ENCODE measurements around the gene SMC1A.
"Not testable (repeated sequence)": the region's sequence is repeated elsewhere in the genome, so short reads cannot be mapped to it uniquely, and the experiment has no call there.

The SMC1A gene

DNA sequence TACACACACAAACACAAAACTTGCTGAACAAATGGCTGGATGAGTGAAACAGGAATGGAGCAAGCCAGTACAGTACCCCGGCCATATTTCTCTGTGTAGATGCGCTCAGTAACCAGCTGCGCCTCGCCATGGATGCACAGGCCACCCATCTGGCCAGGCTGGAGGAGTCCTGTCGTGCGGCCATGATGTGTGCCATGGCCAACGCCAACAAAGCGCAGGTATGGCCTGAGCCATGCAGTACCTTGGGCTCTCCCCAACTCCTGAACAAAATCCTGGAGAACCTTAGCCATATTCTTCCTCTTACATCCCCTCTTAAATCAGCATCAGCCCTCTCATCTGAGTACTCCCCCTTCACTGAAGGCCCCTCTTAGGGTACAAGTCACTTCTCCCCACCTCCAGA, 7.3 kb upstream of the SMC1A start:
- no peak for DNase-seq (ENCODE audit: low spot score)
- TF ChIP-seq, protein P1, sequence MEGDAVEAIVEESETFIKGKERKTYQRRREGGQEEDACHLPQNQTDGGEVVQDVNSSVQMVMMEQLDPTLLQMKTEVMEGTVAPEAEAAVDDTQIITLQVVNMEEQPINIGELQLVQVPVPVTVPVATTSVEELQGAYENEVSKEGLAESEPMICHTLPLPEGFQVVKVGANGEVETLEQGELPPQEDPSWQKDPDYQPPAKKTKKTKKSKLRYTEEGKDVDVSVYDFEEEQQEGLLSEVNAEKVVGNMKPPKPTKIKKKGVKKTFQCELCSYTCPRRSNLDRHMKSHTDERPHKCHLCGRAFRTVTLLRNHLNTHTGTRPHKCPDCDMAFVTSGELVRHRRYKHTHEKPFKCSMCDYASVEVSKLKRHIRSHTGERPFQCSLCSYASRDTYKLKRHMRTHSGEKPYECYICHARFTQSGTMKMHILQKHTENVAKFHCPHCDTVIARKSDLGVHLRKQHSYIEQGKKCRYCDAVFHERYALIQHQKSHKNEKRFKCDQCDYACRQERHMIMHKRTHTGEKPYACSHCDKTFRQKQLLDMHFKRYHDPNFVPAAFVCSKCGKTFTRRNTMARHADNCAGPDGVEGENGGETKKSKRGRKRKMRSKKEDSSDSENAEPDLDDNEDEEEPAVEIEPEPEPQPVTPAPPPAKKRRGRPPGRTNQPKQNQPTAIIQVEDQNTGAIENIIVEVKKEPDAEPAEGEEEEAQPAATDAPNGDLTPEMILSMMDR (IDR thresholded peaks at IDR 0.05; ENCODE audit: borderline replicate concordance, control extremely low read depth, extremely low read depth, insufficient read depth, missing control alignments), result no peak
- in situ Hi-C loops (cut with MboI; ENCODE audit: low sequenced_read_pairs, unreplicated experiment), result no loop called here

DNA sequence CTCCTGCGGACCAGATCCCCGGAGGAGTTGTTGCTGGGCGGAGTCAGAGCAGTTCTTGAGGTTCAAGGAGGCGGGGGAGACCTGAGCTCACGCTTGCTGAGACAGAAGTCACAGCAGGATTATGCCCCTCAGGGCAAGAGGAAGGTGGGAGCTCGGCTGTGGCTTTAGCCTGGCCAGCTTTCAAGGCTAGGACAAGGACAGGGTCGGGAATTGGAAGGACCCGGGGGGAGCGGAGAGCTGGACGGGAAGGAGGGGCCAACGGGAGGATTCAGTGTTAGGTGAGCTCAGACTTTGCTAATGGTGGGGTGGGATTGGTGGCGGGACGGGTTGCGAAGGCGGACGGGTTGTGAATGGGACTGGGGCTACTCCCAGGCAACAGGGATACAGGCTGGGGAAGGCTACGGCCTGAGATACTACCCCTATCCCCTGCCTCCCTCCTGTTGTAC, 430 bp upstream of the SMC1A start, which contains the start of gene RIBC1:
RIBC1 (plus strand) TSS at position 13 of the 446 bp plus-strand sequence. CDS start 3,404 bp downstream, outside the sequence.
- TF ChIP-seq, protein P1 (IDR thresholded peaks at IDR 0.05; ENCODE audit: borderline replicate concordance, control extremely low read depth, extremely low read depth, insufficient read depth, missing control alignments), result no peak
- in situ Hi-C loops (cut with MboI; ENCODE audit: low sequenced_read_pairs, unreplicated experiment), result no loop called here
- DNase-seq (ENCODE audit: low spot score), result no peak

DNA sequence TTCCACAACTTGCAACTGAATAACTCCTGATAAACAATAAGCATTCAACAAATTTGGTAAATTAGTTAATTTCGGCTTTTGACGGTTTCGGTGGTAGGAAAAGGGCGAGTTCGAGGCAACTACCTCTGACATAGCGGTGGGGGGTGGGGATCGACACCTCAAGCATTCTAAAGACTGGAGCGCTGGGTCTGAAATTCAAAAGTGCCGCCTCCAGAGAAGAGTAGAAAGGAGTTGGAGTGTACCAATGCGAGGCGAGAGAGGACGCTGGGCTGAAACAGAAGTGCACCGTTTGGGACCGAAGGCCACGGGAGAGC, 725 bp downstream of the SMC1A start:
- DNase-seq (ENCODE audit: low spot score), result no peak
- in situ Hi-C loops (cut with MboI; ENCODE audit: low sequenced_read_pairs, unreplicated experiment), result no loop called here
- TF ChIP-seq, protein P1 (IDR thresholded peaks at IDR 0.05; ENCODE audit: borderline replicate concordance, control extremely low read depth, extremely low read depth, insufficient read depth, missing control alignments), result no peak

DNA sequence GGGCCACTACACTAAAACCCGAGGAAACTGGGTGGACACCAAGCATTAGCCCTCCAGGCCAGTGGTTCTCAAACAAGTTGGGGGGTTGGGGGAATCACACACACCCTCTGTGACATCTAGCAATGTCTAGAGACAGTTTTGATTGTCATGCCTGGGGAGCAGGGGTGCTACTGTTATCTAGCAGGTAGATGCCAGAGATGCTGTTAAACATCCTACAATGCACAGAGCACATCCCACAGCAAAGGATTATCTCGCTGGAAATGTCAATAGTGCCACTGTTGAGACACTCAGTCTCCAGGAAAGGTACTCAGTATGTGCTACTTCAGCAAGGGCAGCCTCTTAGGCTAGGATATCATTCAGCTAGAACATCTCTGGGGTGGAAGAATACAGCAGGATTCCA, 1.3 kb downstream of the SMC1A start:
- in situ Hi-C loops (cut with MboI; ENCODE audit: low sequenced_read_pairs, unreplicated experiment), result no loop called here
- TF ChIP-seq, protein P1 (IDR thresholded peaks at IDR 0.05; ENCODE audit: borderline replicate concordance, control extremely low read depth, extremely low read depth, insufficient read depth, missing control alignments), result no peak
- no peak for DNase-seq (ENCODE audit: low spot score)

DNA sequence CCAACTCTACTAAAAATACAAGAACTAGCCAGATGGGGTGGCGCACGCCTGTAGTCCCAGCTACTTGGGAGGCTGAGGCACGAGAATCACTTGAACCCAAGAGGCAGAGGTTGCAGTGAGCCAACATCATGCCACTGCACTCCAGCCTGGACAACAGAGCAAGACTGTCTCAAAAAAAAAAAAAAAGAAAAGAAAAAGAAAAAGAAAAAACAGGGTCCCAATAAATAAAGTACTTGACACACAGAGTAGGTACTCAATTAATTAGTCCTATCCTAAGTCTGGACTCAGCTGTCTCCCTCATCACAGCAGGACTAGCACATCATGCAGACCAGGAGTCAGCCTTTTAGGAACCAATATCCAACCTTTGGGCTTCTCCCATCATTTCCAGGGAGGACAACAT, 2.1 kb downstream of the SMC1A start:
- in situ Hi-C loops (cut with MboI; ENCODE audit: low sequenced_read_pairs, unreplicated experiment); DNase-seq (ENCODE audit: low spot score): not testable (repeated sequence)

DNA sequence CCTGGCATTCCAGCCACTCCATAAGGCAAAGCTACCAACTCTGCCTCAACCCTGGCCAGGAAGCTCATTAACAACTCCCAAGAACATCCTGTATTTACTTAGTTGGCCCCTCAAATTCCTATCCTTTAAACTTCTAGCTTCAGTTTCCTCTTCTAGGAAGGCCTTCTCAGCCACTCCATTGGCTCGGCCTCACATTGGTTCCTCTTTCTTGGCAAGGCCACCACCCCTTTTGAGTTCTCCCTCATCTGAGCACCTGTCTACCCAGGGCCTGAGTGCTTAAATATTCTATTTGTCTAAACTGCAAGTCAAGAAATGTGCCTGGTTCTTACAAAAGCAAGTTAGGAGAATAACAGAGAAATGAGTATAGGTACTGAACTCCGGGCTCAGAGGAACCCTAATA, 10.0 kb downstream of the SMC1A start:
- TF ChIP-seq, protein P1 (IDR thresholded peaks at IDR 0.05; ENCODE audit: borderline replicate concordance, control extremely low read depth, extremely low read depth, insufficient read depth, missing control alignments), result no peak
- in situ Hi-C loops (cut with MboI; ENCODE audit: low sequenced_read_pairs, unreplicated experiment), result no loop called here
- no peak for DNase-seq (ENCODE audit: low spot score)

DNA sequence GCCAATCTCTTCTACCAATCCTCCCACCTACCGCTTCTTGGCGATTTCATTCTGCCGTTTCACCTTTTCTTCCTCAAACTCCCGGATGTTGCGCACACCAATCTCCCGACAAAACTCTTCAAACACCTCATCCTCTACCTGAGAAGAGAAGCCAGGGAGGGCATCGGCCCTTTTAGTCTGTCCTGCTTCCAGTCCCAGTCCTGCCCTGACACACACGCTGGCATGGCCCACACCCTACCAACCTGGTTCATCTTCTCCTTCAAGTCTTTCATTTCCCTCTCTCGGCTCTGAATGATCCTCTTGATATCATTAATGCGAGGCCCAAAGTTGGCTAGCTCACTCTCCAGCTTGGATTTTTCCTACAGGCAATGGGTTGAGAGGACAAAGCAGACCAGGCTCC, 18.9 kb downstream of the SMC1A start:
- TF ChIP-seq, protein P1 (IDR thresholded peaks at IDR 0.05; ENCODE audit: borderline replicate concordance, control extremely low read depth, extremely low read depth, insufficient read depth, missing control alignments), result no peak
- in situ Hi-C loops (cut with MboI; ENCODE audit: low sequenced_read_pairs, unreplicated experiment), result no loop called here

More for the DNA sequence above, 18.9 kb downstream of the SMC1A start:
- no peak for DNase-seq (ENCODE audit: low spot score)
